Superior temporal gyrus (tissue), 1 donor: ENCODE measurements around the gene RAB11A.

Experiments used
- DNase-seq: peaks from one replicate; pipeline ENCODE4 v3.0.0-alpha.2; 2016; ENCODE audit errors: extremely low spot score

Gene RAB11A

GRCh38 chr15:65939901-65940617 is 70.8 kb downstream of the RAB11A start:
- DNase-seq, result no peak

GRCh38 chr15:65940618-65940909 is 71.3 kb downstream of the RAB11A start:
- no peak for DNase-seq
